ENCODE results near the gene MYL12A. TPM values are rescaled to one million over a fixed set of nuclear protein-coding genes. Genes with fewer than 3 reads are reported as not detected.

MYL12A gene
- total and polyA plus RNA-seq, 2 of the 13 experiments (the other 11 are each of a cell fraction or from before 2014, with no cell fraction given), result 261 to 277 TPM

DNA sequence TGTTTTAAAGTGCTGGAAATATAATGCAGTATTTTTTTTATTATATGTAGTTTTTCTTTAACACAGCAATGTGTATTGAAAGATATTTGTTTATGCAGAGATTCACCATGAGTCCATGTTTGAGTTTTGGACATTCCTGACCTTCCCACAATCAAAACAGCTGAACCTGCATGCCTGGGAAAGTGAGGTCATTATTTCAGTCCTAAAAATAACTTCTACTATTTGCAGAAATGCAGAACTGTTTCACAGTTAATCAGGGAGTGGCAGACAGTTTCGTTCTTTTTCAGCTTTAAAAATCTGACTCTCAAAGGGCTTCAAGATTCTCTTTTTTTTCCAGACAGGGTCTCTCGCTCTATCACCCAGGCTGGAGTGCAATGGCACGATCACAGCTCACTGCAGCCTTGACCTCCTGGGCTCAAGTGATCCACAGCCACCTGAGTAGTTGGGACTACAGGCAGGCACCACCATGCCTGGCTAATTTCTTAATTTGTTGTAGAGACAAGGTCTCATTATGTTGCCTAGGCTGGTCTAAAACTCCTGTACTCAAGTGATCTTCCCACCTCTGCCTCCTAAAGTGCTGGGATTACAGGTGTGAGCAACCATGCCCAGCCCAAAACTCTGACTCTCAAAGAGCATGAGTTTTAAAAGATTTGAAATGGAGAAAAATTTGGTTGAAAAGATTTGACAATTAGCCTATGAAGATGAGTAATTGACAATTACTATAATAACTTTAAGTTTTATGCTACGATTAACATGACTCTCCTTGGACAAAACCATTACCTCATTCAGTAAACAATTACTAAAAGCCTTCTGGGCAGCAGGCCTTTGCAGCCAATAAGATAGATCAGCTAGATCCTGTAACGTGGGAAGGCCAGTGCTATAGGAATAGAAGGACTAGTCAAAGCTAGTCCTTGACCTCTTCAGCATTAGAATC lies 9.4 kb downstream of the MYL12A start (continued):
- TF ChIP-seq, protein P1, sequence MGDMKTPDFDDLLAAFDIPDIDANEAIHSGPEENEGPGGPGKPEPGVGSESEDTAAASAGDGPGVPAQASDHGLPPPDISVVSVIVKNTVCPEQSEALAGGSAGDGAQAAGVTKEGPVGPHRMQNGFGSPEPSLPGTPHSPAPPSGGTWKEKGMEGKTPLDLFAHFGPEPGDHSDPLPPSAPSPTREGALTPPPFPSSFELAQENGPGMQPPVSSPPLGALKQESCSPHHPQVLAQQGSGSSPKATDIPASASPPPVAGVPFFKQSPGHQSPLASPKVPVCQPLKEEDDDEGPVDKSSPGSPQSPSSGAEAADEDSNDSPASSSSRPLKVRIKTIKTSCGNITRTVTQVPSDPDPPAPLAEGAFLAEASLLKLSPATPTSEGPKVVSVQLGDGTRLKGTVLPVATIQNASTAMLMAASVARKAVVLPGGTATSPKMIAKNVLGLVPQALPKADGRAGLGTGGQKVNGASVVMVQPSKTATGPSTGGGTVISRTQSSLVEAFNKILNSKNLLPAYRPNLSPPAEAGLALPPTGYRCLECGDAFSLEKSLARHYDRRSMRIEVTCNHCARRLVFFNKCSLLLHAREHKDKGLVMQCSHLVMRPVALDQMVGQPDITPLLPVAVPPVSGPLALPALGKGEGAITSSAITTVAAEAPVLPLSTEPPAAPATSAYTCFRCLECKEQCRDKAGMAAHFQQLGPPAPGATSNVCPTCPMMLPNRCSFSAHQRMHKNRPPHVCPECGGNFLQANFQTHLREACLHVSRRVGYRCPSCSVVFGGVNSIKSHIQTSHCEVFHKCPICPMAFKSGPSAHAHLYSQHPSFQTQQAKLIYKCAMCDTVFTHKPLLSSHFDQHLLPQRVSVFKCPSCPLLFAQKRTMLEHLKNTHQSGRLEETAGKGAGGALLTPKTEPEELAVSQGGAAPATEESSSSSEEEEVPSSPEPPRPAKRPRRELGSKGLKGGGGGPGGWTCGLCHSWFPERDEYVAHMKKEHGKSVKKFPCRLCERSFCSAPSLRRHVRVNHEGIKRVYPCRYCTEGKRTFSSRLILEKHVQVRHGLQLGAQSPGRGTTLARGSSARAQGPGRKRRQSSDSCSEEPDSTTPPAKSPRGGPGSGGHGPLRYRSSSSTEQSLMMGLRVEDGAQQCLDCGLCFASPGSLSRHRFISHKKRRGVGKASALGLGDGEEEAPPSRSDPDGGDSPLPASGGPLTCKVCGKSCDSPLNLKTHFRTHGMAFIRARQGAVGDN (CRISPR knock-in tag; IDR thresholded peaks at IDR 0.05), result peak; percentile 28; the same call in 1 of the 2 replicates
- TF ChIP-seq CAMTA2 (CRISPR knock-in tag; IDR thresholded peaks at IDR 0.05; ENCODE audit: borderline replicate concordance), result no peak
- peak in 1 of 2 experiments; percentile 44; a peak in 1 of 4 replicates for TF ChIP-seq EP300 (IDR thresholded peaks at IDR 0.05; ENCODE audit: low read depth in 2 of 2, low read length in 2 of 2)
- TF ChIP-seq EP300 (CRISPR knock-in tag; IDR thresholded peaks at IDR 0.05; ENCODE audit: borderline replicate concordance), result no peak
- no peak for TF ChIP-seq TAF1 (CRISPR knock-in tag; IDR thresholded peaks at IDR 0.05)
- no peak for TF ChIP-seq HCFC1 (IDR thresholded peaks at IDR 0.05; ENCODE audit: low read depth, low read length)
- TF ChIP-seq, protein P2, sequence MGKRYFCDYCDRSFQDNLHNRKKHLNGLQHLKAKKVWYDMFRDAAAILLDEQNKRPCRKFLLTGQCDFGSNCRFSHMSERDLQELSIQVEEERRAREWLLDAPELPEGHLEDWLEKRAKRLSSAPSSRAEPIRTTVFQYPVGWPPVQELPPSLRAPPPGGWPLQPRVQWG (CRISPR knock-in tag; IDR thresholded peaks at IDR 0.05; ENCODE audit: borderline replicate concordance, low read depth), result no peak
- TF ChIP-seq, protein P3, sequence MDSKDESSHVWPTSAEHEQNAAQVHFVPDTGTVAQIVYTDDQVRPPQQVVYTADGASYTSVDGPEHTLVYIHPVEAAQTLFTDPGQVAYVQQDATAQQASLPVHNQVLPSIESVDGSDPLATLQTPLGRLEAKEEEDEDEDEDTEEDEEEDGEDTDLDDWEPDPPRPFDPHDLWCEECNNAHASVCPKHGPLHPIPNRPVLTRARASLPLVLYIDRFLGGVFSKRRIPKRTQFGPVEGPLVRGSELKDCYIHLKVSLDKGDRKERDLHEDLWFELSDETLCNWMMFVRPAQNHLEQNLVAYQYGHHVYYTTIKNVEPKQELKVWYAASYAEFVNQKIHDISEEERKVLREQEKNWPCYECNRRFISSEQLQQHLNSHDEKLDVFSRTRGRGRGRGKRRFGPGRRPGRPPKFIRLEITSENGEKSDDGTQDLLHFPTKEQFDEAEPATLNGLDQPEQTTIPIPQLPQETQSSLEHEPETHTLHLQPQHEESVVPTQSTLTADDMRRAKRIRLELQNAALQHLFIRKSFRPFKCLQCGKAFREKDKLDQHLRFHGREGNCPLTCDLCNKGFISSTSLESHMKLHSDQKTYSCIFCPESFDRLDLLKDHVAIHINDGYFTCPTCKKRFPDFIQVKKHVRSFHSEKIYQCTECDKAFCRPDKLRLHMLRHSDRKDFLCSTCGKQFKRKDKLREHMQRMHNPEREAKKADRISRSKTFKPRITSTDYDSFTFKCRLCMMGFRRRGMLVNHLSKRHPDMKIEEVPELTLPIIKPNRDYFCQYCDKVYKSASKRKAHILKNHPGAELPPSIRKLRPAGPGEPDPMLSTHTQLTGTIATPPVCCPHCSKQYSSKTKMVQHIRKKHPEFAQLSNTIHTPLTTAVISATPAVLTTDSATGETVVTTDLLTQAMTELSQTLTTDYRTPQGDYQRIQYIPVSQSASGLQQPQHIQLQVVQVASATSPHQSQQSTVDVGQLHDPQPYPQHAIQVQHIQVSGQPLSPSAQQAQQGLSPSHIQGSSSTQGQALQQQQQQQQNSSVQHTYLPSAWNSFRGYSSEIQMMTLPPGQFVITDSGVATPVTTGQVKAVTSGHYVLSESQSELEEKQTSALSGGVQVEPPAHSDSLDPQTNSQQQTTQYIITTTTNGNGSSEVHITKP (CRISPR knock-in tag; IDR thresholded peaks at IDR 0.05; ENCODE audit: low read depth), result peak; percentile 41; the same call in 1 of the 2 replicates
- TF ChIP-seq ZNF589 (CRISPR knock-in tag; conservative IDR thresholded peaks at IDR 0.05), result no peak
- TF ChIP-seq, protein P4, sequence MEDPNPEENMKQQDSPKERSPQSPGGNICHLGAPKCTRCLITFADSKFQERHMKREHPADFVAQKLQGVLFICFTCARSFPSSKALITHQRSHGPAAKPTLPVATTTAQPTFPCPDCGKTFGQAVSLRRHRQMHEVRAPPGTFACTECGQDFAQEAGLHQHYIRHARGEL (CRISPR knock-in tag; IDR thresholded peaks at IDR 0.05), result no peak
- TF ChIP-seq GATAD2A (CRISPR knock-in tag; IDR thresholded peaks at IDR 0.05), result peak; percentile 53; the same call in 1 of the 2 replicates
- TF ChIP-seq, protein P5, sequence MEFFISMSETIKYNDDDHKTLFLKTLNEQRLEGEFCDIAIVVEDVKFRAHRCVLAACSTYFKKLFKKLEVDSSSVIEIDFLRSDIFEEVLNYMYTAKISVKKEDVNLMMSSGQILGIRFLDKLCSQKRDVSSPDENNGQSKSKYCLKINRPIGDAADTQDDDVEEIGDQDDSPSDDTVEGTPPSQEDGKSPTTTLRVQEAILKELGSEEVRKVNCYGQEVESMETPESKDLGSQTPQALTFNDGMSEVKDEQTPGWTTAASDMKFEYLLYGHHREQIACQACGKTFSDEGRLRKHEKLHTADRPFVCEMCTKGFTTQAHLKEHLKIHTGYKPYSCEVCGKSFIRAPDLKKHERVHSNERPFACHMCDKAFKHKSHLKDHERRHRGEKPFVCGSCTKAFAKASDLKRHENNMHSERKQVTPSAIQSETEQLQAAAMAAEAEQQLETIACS (CRISPR knock-in tag; IDR thresholded peaks at IDR 0.05), result no peak
- TF ChIP-seq, protein P6, sequence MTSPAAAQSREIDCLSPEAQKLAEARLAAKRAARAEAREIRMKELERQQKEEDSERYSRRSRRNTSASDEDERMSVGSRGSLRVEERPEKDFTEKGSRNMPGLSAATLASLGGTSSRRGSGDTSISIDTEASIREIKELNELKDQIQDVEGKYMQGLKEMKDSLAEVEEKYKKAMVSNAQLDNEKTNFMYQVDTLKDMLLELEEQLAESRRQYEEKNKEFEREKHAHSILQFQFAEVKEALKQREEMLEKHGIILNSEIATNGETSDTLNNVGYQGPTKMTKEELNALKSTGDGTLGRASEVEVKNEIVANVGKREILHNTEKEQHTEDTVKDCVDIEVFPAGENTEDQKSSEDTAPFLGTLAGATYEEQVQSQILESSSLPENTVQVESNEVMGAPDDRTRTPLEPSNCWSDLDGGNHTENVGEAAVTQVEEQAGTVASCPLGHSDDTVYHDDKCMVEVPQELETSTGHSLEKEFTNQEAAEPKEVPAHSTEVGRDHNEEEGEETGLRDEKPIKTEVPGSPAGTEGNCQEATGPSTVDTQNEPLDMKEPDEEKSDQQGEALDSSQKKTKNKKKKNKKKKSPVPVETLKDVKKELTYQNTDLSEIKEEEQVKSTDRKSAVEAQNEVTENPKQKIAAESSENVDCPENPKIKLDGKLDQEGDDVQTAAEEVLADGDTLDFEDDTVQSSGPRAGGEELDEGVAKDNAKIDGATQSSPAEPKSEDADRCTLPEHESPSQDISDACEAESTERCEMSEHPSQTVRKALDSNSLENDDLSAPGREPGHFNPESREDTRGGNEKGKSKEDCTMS (CRISPR knock-in tag; conservative IDR thresholded peaks at IDR 0.05), result no peak
- no peak for TF ChIP-seq TRIM24 (CRISPR knock-in tag; IDR thresholded peaks at IDR 0.05)
- no peak for TF ChIP-seq ZNF510 (CRISPR knock-in tag; IDR thresholded peaks at IDR 0.05; ENCODE audit: low read depth)
